GM18519 (cell line): ENCODE data around the gene CELF3.
"Not testable (repeated sequence)": the region's sequence is repeated elsewhere in the genome, so short reads cannot be mapped to it uniquely, and the experiment has no call there.

Source experiments
- ATAC-seq: cut with Tn5 transposase; IDR thresholded peaks from one replicate; pipeline ENCODE4 v1.9.1; 2021; ENCODE audit warnings: mild to moderate bottlenecking, moderate library complexity; ENCODE audit not compliant: unreplicated experiment, low FRiP score

The CELF3 gene

GRCh38 chr1:151704246-151704645 is 12.4 kb downstream of the CELF3 start:
- no peak for ATAC-seq

GRCh38 chr1:151703813-151704212 is 12.8 kb downstream of the CELF3 start:
- ATAC-seq, result no peak

DNA sequence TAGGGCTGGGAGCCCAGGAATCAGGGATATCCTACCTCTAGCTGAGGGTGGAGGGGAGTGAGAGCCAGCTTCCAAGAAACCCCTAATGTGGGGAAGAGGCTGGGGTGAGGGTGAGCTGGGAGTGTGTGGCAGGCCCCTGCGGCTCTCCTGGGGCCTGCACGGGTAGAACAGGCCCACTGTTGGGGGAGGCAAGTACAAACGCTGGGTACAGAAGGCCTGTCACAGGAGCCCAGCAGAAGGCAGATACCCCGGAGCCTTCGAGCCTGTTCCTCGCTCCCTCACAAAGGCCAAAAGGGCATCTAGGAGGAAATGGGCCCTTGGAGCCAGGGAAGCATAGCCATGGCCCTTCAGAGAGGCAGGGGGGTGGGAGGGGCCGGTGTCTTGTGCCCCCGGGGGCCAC is 13.7 kb downstream of the CELF3 start:
- ATAC-seq, result no peak

- ATAC-seq, result no peak
Measured at GRCh38 chr1:151701515-151701914, 15.1 kb downstream of the CELF3 start.

- no peak for ATAC-seq
Measured at GRCh38 chr1:151693057-151693651, 23.4 kb downstream of the CELF3 start.

- ATAC-seq, result no peak
Measured at GRCh38 chr1:151692226-151692625, 24.4 kb downstream of the CELF3 start.

DNA sequence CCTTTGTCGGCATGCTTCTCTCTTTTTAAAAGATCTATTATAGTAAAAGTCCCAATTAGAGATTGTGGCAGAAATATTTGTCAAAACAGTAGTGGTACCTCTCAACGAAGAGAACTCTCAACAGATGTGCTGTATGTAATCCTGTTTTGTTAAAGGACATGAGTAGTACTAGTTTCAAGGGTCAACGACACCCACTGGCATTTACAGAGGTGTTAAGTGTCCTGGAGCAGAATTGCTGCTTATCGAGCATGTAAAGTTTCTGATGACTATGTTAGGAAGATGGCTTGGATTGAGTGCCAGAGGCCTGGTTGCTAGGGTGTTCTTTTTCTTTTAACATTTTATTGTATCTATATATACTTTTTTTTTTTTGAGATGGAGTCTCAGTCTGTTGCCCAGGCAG is 27.1 kb downstream of the CELF3 start:
- no peak for ATAC-seq

DNA sequence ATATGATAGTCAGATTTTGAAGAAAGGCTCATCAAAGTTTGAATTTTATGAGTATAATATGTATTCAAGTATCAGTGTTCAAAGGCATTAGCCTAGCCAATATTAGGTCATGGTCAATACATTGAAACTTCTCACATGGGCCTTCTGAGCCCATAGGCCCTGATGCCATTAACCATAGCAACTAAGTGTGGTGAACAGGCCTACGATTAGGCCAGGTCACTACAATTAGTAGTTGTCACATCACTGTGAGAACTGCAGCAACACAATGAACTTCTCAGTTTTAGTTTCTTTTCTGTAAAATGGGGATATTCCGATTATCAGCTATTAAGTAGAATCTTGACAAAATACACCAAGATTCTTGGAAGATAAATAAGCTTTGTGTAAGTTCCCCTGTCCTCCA is 30.0 kb downstream of the CELF3 start:
- ATAC-seq, result no peak

- ATAC-seq, result no peak
Measured at GRCh38 chr1:151684128-151684527, 32.5 kb downstream of the CELF3 start.

DNA sequence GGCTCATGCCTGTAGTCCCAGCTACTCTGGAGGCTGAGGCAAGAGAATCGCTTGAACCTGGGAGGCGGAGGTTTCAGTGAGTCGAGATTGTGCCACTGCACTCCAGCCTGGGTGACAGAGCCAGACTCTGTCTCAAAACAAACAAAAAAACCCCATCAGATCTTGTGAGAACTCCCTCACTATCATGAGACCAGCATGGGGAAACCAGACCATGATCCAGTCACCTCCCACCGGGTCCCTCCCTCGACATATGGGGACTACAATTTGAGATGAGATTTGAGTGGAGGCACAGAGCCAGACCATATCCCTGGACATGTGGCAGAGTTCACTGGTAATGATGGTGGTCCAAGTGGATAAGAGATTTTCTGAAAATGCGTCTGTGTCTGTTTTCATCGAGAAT is 33.7 kb downstream of the CELF3 start:
- not testable (repeated sequence) for ATAC-seq

DNA sequence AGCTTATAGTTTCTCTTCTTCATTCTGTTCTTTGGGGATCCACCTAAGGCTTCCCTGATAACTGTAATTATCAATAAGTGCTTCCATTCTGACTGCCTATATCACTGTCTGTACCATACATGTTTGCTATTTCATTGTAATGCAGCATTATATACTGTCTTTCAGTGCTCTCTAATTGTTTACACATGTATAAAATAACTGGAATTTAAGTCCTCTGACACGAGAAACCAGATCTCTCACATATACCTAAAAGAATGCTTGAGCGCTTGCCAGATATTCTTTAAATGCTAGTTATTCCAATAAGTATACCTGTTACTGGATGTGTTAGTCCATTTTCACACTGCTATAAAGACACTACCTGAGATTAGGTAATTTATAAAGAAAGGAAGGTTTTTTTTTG is 34.7 kb downstream of the CELF3 start:
- no peak for ATAC-seq

- no peak for ATAC-seq
Measured at GRCh38 chr1:151680826-151681225, 35.8 kb downstream of the CELF3 start.

DNA sequence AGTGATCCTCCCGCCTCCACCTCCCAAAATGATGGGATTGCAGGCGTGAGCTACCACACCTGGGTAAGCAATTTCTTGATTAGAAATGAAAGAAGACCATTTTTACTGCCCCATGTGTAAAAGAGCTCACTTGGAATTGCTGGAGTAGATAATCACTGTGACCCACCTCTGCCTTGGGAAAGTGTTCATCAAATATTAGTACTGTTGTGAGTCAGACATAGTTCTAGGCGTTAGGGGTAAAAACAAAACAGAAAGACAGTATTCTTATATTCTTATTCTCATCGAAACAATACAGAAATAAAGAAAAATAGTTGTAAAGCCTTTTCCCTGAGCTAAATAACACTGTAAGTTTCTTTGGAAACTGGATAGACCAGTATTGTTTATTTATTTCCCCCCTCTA is 36.2 kb downstream of the CELF3 start:
- no peak for ATAC-seq

GRCh38 chr1:151673407-151673806 is 43.2 kb downstream of the CELF3 start:
- no peak for ATAC-seq

DNA sequence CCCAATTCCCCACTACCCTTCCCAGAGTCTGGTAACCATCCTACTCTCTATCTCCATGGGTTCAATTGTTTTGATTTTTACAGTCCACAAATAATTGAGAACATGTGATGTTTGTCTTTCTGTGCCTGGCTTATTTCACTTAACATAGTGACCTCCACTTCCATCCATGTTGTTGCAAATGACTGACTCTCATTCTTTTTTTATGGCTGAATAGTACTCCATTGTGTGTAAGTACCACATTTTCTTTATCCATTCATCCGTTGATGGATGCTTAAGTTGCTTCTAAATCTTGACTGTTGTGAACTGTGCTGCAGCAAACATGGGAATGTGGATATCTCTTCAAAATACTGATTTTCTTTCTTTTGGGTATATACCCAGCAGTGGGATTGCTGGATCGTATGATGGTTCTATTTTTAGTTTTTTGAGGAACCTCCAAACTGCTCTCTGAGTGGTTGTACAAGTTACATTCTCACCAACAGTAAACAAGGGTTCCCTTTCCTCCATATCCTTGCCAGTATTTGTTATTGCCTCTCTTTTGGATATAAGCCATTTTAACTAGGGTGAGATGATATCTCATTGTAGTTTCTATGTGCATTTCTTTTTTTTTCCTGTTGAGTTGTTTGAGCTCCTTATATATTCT is 46.4 kb downstream of the CELF3 start:
- ATAC-seq, result not testable (repeated sequence)

GRCh38 chr1:151668090-151668489 is 48.5 kb downstream of the CELF3 start:
- no peak for ATAC-seq

- no peak for ATAC-seq
Measured at GRCh38 chr1:151661751-151662150, 54.9 kb downstream of the CELF3 start.

GRCh38 chr1:151655371-151655770 is 61.2 kb downstream of the CELF3 start:
- ATAC-seq, result no peak

- no peak for ATAC-seq
Measured at GRCh38 chr1:151653397-151653796, 63.2 kb downstream of the CELF3 start.
